Sigmoid colon (tissue), 4 donors: ENCODE measurements around the gene RNU1-3.
"Not testable (repeated sequence)": the region's sequence is repeated elsewhere in the genome, so short reads cannot be mapped to it uniquely, and the experiment has no call there.

Experiments
- POLR2A ChIP-seq, 2 donors: fragments of 450-650 bp; IDR thresholded peaks; one replicate each; pipeline ENCODE4 v1.6.1; 2016; ENCODE audit warnings: antibody characterized with exemption in 2 of 2, mild to moderate bottlenecking in 2 of 2, moderate library complexity in 2 of 2
- POLR2AphosphoS5 ChIP-seq, 4 donors: sonication (generic); formaldehyde crosslinking; IDR thresholded peaks; one replicate each; pipeline ENCODE4 v1.6.1; 2017; ENCODE audit warnings: antibody characterized with exemption in 4 of 4
- TF ChIP-seq, protein P1 (sequence below), 4 experiments: fragments of 450-650 bp in 3 of 4; fragments of 200-600 bp in 1 of 4; IDR thresholded peaks; one replicate each; pipeline ENCODE4 v1.5.1; 2016 to 2019; ENCODE audit warnings: antibody characterized with exemption in 4 of 4, mild to moderate bottlenecking in 3 of 4, moderate library complexity in 2 of 4

DNA sequence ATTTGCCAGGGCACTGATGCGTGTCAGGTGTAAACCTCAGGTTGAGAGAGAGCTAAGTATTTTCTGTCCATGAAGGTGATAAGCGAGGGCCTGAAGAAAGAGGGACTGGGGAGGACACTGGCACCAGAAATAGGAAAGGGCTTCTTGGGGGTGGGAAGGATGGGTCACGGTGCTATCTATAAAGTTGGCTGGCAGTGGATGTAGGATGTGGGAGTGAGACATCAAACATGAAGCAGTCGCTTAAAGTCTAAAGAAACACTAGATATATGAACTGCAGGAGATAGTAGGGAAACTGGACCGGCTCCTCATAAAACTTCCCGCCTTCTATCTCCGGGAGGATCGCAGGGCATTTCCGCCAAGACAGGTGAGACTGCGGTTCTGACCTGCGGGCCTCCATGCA lies 912 bp downstream of the RNU1-3 start:
- TF ChIP-seq, protein P1, sequence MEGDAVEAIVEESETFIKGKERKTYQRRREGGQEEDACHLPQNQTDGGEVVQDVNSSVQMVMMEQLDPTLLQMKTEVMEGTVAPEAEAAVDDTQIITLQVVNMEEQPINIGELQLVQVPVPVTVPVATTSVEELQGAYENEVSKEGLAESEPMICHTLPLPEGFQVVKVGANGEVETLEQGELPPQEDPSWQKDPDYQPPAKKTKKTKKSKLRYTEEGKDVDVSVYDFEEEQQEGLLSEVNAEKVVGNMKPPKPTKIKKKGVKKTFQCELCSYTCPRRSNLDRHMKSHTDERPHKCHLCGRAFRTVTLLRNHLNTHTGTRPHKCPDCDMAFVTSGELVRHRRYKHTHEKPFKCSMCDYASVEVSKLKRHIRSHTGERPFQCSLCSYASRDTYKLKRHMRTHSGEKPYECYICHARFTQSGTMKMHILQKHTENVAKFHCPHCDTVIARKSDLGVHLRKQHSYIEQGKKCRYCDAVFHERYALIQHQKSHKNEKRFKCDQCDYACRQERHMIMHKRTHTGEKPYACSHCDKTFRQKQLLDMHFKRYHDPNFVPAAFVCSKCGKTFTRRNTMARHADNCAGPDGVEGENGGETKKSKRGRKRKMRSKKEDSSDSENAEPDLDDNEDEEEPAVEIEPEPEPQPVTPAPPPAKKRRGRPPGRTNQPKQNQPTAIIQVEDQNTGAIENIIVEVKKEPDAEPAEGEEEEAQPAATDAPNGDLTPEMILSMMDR (IDR thresholded peaks at IDR 0.05) = not testable (repeated sequence)
- TF ChIP-seq POLR2A, POLR2AphosphoS5 (IDR thresholded peaks at IDR 0.05): not testable (repeated sequence)
